ENCODE measurements around the gene PER1.

The PER1 gene

DNA sequence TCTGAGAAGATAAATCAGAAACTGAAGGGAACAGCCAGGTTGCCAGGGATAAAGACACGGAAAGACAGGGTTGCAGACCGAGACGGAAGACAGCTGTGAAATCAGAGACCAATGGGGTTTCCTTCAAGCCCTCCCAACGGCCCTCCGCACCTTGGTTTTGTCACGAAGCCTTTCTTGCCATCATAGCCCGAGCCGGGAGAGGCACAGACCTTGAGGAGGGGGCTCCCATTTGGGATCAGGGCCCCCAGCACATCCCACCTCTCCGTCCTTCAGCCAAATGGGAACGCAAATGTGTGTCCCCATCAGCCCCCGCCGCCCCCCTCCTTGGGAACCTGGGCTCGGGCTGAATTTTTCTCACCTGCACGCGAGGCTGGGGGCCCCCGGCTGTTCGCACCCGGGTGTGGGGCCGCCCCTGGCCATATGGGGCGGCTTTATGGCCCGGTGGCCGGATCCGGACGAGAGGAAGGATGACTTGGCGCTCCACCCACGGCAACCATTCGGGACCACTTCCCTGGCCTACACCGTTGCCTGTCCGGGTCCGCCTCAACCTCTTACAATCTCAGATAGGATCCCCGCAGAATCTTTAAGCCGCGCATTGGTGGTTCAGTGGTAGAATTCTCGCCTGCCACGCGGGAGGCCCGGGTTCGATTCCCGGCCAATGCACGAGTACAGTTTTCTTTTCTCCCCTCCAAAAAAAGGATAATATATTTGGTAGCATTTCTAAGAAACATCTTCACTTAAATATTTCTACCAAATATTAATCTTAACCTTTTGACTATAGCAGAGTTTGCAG is 26.9 kb downstream of the PER1 start:
- in situ Hi-C loops (cut with MboI; ENCODE audit: low pct_unique_long_range_greater_than_20kb, low sequenced_read_pairs), result no loop called here
- DNase-seq, result peak; percentile 89

DNA sequence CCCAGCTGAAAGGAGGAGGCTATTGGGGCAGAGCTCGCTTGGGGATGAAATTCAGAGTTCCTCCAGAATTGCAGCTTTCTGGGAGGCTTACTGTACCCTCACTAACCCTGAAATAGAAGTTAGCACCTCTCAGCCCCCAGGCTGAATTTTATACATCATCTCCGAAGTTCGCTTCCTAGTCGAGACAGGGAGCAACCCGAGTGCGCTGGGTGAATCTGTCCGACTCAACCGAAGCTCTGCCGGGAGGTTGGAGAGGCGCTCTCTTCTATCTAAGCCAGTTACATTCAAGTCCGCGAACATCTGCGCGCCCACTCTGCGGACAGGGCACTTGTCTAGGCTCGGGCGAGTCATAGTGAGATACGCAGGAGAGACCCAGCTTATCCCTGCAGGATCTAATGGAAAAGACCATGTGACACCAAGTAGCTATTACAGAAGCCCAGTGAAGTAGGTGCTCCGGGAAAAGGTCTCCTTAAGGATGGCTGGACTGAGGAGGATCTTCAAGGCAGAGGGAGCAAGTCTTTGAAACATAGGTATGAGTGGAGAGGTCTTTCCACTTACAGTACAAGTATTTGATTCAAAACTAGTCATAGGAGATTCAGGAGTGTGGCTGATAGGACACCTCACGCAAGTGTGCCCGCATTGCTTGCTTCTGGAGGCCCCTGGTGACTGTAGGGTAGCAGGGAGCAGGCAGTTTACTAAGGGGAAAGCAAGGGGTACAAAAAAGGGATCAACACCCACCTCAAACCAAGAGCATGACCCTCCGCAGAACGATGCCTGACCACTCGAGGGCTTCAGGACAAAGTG is 27.7 kb downstream of the PER1 start:
- no peak for DNase-seq
- in situ Hi-C loops (cut with MboI; ENCODE audit: low pct_unique_long_range_greater_than_20kb, low sequenced_read_pairs), result no loop called here

DNA sequence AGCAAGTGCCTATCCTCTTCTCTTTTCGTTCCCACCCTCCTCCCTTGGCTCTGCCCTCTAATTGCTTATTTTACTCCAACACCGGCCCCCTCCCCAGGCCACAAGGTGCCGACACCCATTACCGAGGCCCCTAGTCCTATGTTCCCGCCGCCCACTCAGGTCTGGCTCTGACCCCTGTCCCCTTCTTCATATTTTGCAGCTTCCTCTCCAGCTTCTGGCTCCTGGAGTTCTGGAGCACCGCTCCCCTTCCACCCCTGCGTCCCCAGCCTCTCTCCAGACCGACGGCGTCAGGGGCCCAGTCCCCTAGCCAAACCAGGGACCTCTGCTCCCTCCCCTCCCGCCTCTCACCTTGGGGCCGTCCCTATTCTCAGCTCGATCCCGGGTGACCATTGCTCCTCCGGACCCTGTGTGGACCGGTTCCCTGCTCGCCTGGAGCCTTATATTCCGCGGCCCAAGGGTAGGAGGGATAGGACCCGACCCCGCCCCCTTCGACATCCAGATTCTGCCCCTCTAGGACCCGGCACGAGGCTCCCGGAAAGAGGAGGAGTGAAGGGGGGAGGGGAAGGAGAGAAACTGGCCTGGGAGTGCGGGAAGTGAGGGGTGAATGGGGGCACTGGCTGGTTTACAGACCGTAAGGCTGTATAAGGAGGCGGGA is 28.4 kb downstream of the PER1 start, which contains the start of gene HES7:
TSS of gene HES7 (minus strand) at position 412 of the 655 bp plus-strand sequence. CDS start at position 390, 22 bp downstream.
- peak; percentile 74 for DNase-seq
- in situ Hi-C loops (cut with MboI; ENCODE audit: low pct_unique_long_range_greater_than_20kb, low sequenced_read_pairs), result no loop called here

DNA sequence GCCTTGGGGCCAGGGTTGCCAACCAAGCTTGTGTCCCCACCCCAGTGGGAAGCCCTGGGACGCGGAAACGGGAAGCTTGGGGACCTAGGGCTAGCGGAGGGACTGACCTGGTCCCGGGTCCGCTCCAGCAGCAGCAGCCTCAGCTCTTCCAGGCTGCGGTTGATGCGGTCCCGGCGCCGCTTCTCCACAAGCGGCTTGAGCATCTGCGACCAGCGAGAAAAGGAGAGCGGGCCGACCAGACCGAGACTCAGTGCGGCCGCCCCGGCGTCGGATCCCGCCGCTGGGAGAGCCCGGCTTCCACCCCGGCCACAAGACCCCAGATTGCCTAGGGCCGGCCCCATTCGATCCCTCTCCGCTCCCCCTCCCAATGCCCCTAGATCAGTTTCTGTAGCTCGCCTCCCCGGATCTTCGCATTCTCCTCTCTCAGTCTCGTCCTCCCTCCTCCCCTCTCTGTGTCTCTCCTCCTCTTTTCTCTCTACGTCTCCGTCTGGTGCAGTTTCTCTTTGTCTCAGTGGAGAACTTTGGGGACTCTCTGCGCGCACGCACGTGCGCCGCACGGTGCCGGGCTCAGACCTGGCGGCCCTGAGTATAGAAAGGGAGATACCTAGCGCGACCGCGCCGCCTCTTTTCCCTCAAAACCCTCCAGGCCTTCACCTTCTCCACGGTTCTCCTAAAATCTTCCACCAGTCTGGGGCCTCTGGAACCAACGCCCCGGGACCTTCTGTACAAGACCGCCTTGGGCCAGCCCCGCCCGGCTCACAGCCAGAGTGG is 29.1 kb downstream of the PER1 start:
- peak; percentile 56 for DNase-seq
- in situ Hi-C loops (cut with MboI; ENCODE audit: low pct_unique_long_range_greater_than_20kb, low sequenced_read_pairs), result no loop called here

DNA sequence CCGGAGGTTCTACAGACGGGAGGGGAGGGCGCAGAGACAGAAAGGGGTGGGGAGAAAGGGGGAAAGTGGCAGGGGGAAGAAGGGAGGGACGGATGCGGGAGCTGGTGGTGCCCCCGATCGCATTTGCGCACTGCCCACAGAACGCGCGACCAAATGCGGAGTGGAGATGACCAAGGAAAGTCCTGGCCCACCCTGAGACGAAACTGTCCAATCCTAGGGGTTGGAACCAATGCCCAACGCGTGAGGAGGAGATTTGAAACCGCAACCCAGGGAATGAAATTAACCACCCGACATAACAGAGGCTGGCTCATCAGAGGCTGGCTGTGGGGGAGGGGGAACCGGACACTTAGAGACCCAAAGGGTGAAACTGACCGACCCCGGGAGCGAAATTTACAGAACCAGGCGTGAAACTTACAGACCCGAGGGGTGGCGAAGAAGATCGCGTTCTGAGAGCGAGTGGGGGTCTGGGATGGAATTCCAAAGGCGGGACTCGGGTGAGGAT is 29.7 kb downstream of the PER1 start:
- in situ Hi-C loops (cut with MboI; ENCODE audit: low pct_unique_long_range_greater_than_20kb, low sequenced_read_pairs), result no loop called here
- DNase-seq, result peak; percentile 38

DNA sequence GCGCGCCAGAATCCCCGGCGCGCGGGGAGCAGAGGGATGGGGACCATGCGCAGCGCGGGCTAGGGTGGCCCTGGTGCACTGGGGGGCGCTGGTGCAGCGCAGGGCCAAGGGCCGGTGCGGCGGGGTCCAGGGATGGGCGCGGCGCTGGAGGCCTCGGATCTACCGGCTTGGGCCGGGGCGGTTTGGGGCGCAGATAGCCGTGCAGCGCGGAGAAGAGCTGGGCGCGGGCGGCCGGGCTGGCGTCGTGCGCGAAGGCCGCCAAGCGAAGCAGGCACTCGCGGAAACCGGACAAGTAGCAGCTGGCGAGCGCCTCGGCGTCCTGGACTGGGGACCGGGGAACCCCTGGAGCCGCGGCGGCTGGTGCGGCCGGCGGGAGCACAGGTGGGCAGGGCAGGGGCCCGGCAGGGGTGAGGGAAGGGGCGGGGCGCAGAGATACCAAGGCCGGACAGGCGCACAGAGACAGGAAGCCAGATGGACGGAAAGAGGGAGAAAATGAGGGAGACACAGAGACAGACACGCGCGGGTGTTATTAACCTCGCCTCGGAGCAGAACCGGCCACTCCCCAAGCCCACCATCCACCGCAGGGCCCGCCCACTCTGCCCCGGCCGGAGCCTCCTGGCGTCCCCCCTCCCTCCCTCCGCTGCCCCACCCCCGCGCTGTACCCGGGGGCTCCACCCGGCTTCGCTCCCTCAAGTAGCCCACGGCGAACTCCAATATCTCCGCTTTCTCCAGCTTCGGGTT is 30.4 kb downstream of the PER1 start:
- DNase-seq, result peak; percentile 80
- in situ Hi-C loops (cut with MboI; ENCODE audit: low pct_unique_long_range_greater_than_20kb, low sequenced_read_pairs), result no loop called here

DNA sequence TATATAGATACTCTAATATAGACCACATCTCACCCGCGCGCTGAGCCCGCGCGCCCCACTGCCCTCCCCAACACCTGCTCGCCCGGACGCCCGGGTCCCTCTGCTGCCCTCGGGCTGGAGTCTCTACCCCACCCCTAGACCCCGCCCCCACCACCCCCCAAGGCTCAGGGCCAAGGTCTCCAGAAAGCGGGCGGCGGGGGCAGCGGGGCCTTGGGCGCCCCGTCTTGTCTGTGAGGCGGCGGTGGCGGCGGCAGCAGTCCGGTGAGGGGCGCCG is 30.9 kb downstream of the PER1 start:
- in situ Hi-C loops (cut with MboI; ENCODE audit: low pct_unique_long_range_greater_than_20kb, low sequenced_read_pairs), result no loop called here
- DNase-seq, result no peak

DNA sequence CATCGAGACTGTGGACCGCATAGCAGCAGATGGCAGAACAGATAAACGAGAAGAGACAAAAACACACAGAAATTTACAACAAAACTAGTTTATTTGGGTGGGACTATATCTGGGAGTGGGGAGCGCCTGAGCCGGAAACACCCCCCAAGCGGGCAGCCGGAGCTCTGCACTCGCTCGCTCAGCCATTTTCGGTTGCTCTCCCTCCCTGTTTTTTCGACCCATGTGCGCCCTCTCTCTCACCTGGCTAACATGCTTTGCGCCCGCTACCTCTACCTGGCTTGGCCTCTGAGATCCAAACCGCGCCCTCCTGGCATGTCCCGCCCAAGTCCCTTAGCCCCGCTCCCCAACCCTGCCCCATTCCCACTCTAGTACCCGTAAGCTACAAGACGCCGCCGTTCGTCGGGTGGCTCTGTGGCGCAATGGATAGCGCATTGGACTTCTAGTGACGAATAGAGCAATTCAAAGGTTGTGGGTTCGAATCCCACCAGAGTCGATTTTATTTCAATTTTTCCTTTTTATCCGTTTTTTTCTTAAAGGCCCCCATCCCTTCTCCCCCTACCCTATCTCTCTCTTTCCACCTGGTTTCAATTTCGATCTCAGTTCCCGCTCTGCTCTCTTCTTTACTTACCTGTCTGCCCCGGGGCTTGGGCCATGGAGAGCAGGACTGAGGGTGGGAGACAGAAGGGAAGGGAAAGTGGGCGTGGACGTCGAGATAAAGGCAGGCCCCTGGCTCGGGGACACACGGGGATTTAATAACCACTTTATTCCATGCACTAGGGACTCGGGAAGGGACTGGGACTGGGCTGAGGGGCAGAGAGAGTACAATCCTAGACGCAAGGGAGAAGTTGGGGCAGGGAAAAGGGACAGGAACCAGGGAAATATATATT is 31.4 kb downstream of the PER1 start:
- DNase-seq, result peak; percentile 90
- in situ Hi-C loops (cut with MboI; ENCODE audit: low pct_unique_long_range_greater_than_20kb, low sequenced_read_pairs), result no loop called here

DNA sequence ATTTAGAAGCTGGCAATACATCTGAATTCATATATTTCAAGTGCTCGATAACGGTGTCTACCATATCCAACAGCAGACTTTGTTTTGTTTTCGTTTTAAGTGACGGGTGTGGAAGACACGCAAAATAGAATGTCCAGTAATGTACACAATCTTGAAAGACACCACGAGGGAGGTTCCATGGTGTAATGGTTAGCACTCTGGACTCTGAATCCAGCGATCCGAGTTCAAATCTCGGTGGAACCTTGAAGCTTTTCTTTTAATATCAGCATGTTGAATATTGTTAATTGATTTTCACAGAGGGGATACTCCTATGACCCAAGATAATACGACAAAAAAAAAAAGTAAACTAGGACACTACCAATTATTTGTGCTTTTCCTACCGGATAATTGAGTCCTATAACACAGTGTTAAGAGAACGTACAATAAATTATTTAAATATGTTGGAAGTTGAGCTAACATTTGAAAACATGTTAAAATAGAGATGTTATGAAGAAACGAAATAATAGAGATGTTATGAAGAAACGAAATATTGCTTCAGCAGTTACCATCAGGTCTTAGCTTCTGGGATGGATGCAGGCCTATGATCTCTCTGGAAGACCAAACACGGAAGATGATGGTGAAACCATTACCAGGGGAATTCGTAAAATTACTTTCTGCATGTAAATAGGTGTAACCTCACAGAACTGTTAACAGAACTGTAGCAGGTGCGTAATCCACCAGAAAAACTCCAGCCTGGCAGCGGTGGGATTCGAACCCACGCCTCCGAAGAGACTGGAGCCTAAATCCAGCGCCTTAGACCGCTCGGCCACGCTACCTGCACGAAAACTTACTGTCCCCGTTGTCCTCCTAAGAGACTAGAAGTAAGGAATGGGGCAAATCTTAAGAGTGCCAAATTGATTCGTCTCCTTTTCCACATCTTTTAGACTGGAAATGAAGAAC is 32.4 kb downstream of the PER1 start:
- peak; percentile 98 for DNase-seq
- in situ Hi-C loops (cut with MboI; ENCODE audit: low pct_unique_long_range_greater_than_20kb, low sequenced_read_pairs), result no loop called here

DNA sequence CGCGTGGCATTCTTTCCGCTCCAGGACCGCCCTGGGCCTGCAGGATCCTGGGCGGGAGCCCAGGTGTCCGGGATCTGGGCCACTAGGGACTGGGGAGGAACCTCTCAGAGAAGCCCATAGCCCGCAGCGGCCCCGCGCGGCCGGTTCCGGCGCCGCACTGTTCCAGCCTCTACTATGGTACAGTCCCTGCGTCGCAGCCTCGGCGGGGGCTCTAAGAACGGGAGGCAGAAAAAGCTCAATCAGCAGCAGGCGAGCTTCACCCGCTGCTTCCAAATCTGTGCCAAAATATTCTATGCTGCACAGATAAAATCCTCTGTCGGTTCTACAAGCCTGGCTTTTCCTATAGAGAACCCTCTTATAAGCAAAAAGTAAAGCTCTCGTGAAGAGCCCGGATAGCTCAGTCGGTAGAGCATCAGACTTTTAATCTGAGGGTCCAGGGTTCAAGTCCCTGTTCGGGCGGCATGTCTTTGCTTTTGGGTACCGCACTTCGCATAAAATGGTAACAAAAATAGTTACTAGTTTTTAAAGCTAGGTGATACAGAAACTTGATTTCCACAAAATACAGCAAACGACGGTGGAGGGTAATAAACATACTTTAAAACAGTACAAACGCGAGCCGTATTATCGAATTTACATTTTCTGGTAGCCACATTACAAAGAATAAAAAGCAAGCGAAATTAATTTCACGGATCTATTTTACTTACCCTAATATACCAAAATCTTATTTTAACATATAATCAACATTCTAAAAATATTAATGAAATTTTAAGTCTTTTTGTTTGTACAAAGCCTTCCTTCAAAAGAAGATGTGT is 33.2 kb downstream of the PER1 start:
- peak; percentile 94 for DNase-seq

DNA sequence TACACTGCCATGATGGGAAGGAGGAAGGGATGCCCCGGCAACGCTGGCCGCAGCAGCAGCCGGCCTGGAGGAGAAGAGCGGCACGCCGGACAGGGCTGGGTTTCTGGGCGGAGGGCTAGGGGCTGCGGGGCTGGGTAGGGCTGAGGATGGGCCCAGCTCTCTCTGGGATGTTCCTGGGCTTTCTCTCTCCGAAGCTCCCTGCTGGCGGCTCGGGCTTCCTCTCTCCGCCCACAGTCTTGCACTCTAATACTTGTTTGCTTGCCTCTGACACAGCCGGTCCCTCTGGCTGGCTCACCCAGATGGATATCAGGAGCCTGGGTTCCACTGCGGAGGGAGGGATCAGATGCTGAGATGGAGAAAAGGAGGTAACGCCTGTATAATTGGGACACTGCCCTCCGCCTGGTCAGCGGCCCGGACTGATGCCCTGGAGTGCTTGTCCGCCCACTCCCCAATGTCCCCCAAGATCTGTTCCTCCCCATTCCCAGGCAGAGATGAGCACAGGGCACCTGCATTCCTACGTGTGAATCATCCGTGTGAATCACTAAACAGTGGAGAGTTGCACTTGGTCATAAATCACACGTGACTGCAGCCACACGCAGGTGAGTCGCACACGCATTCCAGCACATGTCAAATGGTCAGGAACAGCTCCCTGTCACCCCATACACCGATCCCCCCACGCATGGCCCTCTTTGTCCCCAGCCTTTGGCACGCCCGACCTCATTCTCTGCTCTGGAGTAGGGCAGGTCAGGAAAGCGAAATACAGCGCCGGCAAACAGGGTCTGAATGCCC is 34.0 kb downstream of the PER1 start, which contains the start of gene ALOXE3:
TSS of gene ALOXE3 (minus strand) at position 535 of the 789 bp plus-strand sequence. CDS start at position 11, 524 bp downstream.
- in situ Hi-C loops (cut with MboI; ENCODE audit: low pct_unique_long_range_greater_than_20kb, low sequenced_read_pairs), result no loop called here
- no peak for DNase-seq

More for the DNA sequence above, 33.2 kb downstream of the PER1 start:
- in situ Hi-C loops (cut with MboI; ENCODE audit: low pct_unique_long_range_greater_than_20kb, low sequenced_read_pairs), result no loop called here

DNA sequence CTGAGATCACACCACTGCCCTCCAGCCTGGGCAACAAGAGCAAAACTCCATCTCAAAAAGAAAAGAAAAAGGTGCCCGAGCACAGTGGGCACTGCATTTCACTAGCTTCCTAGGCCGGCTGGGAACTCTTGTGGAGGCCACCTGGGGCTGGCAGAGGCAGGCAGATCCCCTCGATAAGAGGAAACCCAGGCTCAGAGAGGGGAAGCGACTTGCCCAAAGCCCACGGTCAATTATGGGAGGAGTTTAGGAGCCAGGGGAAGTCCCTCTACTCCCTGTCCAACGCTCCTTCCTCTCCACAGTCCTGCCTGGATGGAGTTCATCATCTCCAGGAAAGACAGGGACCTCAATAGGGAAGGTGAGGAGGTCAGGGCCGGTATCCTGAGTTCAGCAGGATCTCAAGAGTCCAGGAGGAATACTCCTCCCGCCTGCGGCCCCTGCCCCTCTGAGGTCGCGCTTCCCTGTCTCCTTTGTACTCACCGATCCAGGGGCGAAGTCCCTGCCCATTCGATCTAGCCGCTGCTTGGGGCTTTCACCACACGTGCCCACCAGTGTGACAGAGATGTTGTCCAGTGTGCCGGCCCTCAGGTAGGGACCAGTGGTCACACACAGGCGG is 34.7 kb downstream of the PER1 start:
- peak; percentile 21 for DNase-seq
- in situ Hi-C loops (cut with MboI; ENCODE audit: low pct_unique_long_range_greater_than_20kb, low sequenced_read_pairs), result no loop called here

DNA sequence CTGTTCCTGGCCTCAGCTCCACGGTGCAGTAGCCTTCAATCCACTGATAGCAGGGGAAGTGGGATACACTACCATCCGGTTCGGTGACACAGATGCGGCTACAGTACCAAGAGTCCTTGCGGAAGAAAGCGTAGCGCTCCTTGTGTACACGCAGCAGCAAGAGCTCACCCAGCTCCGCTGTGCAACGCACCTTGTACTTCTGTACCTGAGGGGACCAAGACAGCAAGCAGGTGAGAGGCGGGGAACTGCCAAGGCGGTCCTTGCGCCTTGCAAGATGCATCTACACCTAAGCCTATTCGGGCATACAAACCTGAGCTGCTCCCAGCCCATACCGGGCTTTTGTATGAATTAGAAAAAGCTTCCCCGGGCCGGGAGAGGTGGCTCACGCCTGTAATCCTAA is 35.4 kb downstream of the PER1 start:
- no peak for DNase-seq
- in situ Hi-C loops (cut with MboI; ENCODE audit: low pct_unique_long_range_greater_than_20kb, low sequenced_read_pairs), result no loop called here

DNA sequence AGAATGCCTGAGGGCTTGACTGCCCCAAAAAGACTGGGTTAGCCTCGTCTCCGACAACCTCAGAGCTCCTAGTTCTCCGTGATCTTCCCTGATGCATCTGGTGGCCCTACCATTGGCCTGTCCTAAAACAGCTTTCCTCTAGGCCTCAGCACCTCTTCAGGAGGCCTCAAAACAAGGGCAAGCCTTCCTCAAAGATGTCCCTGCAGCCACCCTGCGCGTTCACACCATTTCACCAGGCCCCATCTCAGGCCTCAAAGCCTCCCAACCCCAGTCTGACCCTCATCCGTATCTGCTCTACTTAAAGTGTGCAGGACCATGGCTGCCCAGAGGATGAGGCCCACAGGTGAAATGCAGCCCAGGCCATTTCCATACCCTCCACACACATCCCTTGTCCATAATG is 41.3 kb downstream of the PER1 start:
- in situ Hi-C loops (cut with MboI; ENCODE audit: low pct_unique_long_range_greater_than_20kb, low sequenced_read_pairs), result no loop called here
- no peak for DNase-seq

DNA sequence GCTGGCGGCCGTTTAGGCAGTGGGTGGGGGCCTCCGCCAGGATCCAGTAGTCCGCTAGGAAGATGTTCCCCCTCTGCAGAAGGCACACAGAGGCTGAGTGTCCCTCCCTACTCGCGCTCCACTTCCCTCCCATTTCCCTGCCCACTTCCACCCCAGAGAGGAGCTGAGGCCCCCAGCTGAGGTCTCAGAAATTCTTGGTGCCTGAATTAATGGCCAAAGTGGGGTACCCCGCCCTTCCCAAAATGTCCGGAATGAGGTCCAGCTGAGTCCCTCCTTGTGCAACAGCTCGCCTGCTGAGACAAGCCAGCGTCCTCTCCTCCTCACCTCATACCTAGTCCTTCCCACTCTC is 41.8 kb downstream of the PER1 start:
- in situ Hi-C loops (cut with MboI; ENCODE audit: low pct_unique_long_range_greater_than_20kb, low sequenced_read_pairs), result no loop called here

More for the DNA sequence above, 41.8 kb downstream of the PER1 start:
- DNase-seq, result no peak
